RPMI8226 (cell line): Measurements from ENCODE around the gene C1orf35.
"Not testable (repeated sequence)": the region's sequence is repeated elsewhere in the genome, so short reads cannot be mapped to it uniquely, and the experiment has no call there.

ENCODE experiments used
- DNase-seq: peaks from one replicate; pipeline ENCODE4 v3.0.0-alpha.2; 2015

C1orf35 gene

DNA sequence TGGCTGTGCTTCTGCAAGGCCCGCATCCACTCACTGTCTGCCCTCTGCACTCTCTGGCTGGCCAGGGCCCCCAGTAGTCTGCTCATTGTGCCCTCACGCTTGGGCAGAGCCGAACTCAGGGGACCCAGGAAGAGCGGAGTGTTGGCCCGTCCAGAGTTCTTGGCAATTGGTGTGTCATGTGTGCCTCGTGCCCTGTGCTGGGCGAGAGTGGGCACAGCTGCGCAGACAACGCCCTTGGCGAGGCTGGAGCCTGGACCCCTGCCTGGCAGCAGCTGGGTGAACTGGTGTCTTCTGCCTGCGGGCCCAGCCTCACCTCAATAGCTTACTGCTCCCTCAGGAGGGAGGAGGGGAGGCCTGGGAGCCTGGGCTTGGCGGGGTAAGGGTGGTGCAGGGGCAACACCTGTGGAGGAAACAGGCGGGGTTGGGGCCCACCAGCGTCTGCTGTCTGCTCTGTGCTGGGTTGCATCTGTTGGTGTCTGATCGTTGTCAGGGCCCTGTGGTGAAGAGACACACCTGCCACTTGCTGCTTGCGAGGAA is 39.1 kb upstream of the C1orf35 start:
- no peak for DNase-seq

DNA sequence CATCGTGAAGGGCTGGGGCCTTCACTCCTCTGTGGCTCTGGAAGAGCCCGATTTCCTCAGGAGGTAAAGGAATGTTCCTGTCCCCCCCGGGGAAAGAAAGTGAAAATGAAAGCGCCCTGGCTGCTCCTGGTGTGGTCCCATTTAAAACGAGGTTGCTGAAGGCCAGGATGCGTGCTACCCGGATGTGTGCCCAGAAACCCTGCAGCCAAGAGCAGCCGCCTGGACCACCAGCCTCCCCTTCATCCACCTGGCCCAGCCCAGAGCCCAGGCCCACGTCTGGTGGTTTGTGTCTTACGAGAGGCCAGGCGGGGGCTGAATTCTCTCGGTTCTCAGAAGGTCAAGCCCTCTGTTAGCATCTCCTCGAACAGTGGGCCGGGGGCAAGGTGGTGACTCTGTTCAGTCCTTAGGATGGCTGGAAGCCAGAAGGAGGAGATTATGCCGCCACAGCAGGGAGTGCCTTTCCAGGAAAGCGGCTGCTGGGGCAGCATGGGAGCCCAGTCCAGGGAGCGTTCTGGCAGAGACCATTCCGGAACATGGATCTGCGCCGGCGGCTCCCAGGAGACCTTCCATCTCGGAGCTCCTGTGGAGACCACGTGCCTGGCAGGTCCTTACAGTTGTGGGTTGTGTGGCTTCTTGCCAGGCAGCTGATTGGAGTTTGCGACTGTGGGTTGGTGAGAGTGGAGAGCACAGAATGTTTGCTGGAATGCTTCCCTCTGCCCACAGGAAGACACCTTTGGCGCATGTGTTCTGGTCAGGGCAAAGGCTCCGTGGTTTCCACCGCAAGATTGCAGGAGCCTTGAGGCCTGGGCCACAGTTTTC is 38.3 kb upstream of the C1orf35 start:
- peak; percentile 67 for DNase-seq

DNA sequence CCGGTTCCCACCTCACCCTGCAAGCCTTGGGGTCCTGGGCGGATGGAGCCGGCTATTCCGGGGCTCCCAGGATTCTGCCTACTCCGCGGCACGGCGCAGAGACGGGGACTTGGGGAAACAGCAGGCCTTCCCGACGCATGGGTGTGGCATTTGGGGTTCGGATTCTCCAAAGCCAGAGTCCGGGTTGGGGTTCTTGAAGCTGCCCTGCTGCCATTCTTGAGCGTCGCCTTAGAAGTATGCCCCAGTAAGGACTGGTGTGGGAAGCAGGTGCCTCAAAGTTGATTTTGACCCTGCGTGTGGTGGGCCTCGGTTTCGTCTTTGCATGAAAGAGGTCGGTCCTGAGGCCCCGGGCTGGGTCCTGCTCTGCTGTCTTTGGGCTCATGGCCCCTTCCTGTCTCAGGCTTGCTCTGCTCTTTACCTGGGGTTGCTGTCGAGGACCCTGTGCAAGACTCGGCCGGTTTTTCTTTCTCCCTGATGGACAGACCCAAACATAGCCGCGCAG is 37.6 kb upstream of the C1orf35 start:
- no peak for DNase-seq

DNA sequence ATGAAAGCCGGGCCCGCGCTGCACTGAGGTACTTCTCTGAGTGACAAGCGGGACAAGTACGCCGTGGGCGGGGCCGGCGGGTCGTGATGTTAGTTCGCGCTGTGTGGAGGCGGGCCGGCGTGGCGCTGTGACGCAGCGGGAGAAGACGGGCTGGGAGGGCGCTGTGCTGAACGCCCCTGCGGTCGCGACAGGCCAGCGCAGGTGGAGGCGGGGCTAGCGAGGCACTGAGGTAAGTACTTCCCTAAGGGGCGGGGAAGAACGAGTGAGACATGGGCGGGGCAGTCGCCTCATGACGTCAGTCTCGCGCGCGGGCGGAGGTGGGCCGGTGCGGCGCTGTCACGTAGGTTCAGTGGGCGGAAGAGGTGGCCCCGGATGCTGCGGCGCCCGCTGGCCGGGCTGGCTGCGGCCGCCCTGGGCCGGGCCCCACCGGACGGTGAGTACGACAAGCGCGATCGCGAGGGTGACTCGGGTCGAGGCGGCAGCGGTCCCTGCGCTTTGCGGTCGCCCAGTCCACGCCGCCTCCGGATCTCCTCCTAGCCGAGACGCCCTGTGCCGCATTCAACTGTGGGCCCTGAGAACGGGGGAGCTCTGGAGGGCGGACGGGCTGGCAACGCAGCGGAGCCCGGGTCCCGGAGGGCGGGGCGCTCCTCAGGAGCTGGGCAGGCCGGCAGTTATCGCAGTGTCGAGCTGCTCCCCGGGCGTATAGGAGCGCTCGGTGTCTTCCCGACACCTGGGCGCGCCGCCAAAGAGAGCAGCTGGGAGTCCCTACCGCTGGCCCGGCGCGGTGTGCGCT is 37.0 kb upstream of the C1orf35 start, which contains the start of gene GUK1:
GUK1 (plus strand) TSS at position 349 of the 793 bp plus-strand sequence; CDS start at position 373, 24 bp downstream.
- DNase-seq: peak; percentile 100

DNA sequence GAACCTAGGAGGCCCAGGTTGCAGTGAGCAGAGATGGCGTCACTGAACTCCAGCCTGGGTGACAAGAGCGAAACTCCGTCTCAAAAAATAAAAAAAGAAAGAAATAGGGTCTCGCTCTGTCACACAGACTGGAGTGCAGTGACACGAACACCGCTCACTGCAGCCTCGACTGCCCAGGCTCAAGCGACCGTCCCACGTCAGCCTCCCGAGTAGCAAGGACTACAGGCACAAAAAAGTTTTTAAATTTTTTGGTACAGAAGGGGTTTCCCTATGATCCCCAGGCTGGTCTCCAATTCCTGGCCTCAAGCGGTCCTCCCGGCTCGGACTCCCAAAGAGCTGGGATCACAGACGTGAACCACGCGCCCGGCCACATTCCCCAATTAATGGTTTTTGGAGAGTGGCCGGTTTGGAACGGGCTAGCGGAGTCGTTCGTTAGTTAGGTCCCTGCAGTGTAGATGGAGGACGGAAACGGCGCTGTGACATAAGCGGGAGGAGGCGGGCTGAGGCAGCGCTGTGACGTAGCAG is 36.3 kb upstream of the C1orf35 start:
- no peak for DNase-seq

DNA sequence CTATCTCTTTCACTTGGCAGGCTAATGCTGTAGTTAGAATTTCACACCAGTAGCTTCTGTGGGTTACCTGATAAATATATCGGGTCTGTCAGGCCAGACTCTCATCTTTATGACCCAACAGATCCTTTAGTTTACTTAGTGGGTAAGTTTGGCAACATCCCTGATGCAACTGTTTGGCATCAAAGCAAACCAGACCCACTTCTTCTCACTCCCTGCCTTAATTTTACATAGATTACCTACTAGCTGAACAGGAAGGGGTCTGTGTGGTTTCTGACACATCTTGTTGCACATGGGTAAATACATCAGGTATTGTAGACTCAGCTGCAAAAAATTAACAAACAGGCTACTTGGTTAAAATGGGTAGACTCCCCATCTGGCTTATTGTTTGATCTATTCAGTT is 33.8 kb upstream of the C1orf35 start:
- no peak for DNase-seq

DNA sequence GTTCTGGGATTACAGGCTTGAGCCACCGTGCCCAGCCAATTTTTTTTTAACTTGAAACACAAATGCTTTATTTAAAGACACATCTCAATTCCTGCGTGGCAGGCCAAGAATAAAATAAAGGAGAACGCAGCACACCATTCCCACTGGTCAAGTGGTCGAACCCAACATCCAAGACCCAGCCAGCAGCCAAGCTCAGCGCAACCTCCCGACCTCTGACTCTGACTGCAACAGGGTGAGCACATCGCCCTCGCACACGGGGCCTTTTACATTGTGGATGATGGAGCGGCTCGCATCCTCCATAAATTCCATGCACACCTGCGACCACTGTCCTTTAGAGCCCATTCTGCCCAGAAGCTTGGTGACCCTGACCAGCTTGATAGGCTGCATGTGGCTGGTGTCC is 31.5 kb upstream of the C1orf35 start:
- no peak for DNase-seq

DNA sequence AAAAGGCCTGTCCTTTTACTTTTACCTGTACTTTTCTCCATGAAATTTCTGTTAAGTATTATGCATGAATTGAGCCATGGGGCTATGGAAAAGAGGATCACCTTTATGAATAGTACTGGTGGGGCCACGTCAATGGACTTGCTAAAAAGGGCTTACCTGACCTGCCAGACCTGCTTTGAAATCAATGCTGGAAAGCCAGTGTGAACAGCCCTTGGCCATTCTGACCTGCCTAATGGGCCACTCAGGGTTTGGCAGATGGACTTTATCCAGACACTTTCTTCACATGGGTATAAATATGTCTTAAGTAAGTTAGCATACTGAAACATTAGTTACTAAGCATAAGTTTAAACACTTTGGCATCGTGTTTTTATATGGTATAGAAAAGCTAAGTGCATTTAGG is 28.6 kb upstream of the C1orf35 start:
- DNase-seq: no peak

DNA sequence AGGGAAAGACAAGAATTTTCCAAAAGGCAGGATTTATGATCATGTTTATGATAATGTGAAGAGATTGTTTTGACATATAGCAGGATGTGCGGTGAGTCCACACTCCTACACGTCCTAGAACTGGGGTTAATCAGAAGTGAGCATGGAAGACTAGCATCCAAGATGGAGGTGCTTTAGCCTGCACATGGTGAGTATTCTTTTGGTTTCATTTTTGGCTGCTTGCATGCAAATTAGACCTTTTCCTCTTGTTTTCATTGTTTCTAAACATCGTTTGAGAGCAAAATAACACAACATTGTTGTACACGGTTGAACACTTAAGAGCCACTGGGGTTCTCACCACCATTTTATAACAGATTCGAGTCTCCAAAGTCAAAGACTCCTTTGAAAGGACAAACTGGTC is 22.1 kb upstream of the C1orf35 start:
- DNase-seq: no peak

DNA sequence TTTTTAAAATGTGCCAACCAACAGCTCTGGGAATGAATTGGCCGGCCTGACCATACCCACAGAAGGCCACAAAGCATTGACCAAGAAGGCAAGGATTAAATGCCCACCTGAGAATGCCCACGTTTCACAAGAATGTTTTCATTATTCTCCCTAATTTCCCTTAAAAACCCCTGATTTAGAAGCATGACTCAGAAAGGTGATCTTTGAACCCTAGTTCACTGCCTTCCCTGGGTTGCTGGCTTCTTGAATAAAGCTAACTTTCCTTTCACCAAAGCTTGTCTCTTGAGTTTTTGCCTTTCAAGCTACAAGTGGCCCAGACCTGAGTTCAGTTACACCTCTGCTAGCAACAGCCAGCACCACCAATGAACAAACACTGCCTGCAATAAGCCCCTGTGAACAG is 20.4 kb upstream of the C1orf35 start:
- no peak for DNase-seq

DNA sequence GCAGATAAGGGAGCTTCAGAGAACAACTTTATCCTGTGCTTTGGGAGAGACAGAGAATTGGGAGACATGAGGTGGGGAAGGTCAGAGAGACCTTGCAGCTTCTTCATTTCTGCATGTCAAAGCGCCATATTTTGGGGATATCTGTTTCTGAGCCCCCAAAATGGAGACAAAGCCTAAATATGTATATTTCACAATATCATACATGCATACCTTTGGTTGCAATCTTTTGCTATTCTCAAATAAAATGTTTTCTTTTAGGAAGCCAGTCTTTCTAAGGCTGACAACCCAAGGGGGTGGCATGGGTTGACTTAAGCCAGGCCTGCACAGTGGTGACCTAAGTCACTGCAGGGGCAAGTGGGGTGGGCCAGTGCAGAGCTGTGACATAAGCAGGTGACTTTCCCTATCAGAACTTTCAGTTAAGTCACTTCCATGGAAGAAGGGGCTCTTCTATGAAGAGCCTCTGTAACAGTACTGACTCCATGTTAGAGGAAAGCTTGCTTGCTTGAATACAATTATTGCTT is 19.9 kb upstream of the C1orf35 start:
- DNase-seq: no peak

DNA sequence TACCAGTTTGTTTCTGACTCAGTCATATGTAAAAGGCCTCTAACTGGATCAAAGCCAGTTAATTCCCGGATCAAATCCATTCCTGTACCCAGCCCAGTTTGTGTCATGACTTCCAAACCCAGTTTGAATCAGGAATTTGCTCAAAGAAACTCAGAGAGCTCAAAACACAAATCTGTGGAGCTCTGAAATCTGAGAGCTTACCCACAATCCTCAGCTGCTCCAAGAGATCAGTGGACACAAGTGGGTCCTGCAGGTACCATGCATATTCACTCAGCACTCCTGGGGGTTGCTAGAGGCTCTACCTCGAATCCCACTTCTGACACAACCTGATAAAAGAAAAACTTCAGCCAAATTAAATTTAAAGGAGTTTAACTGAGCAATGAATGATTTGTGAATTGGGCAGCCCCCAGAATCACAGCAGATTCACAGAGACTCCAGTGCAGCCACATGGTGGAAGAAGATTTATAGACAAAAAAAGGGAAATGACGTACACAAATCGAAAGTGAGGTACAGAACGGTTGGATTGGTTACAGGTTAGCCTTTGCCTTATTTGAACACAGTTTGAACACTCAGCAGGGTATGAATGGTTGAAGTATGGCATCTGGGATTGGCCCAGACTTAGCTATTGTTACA is 17.8 kb upstream of the C1orf35 start:
- peak; percentile 38 for DNase-seq

DNA sequence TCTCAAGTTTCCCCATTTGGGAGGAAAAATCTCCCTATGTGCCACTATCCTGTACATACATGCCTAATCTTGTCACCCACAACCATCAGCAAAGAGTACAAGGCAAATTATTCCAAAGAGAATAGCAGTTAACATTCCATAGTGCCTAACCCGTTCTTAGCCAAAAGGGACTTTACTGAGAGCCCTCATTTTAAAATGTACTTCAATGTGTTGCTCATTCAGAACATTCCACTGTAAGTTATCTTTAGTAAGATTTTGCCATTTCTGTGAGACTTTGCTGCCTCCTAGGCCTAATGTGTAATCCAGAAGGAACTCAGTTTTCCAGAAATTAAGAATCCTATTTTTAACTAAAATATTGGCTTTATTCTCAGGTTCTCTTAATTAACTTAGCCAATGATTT is 17.2 kb upstream of the C1orf35 start:
- no peak for DNase-seq

DNA sequence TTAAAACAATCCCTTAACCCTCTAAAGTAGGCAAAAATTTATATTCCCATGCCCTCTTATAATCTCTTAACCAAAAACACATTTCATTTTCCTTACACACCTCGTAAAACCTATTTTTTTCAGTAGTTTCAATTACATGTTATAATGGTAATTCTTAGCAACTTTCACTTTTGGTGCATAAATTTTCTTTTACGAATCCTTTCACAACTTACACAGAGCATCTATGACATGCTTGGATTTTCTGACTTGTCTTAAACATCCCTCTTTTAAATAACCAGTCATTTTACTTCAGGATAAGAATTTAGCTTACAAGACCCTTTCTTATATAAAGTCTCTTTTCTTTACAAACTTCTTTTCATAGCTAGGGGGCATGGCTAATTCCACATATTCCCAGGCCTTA is 14.9 kb upstream of the C1orf35 start:
- no peak for DNase-seq

DNA sequence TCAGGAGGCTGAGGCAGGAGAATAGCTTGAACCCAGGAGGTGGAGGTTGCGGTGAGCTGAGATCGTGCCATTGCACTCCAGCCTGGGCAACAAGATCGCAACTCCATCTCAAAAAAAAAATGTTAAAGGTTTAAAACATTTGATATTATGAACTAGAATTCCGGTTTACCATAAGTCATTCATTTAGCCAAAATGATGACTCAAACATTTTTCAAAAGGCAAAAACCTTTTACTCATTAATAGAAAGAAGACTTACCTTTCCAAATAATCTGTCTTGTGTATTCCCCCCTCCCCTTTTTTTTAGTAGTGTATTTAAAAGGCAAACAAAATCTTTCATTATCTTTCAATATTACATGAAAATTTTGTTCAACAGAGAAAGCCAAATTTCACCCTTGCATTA is 14.2 kb upstream of the C1orf35 start:
- DNase-seq: no peak

DNA sequence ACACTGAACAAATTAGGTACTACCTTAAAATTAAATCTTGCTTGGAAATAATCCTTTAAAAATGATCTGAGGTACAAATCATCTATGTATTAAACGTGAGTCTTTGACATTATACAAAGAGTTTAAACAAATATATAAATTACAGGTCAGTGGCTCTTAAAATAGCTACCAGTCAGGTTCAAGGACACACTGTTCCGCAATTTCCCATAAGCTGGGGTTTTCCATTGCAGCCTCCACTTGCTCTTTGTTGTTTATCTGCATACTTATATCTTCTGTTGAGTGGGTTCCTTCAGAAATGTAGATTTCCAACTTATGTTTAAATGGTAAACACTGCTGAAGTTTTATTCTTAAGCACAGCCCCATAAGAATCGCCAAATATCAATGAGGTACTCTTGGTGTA is 11.7 kb upstream of the C1orf35 start:
- DNase-seq: no peak

DNA sequence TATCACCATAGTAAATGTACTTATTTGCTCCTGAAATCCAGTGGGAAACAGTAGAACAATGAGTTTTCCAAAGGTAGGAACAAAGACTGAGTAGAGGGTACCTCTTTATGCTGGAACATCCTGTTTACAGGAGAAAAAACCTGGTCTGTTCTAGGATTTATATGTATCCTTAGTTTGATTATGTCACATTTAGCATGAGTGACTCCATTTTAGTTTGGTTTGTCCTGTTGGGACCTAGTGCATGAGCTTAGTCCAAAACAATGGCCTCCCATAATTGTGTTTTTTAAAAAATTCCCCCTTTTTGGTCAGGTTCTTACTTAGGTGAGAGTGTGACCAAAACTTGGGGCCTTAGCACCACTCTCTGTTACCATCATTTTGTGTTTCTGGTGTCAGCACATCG is 9.5 kb upstream of the C1orf35 start:
- DNase-seq: no peak

DNA sequence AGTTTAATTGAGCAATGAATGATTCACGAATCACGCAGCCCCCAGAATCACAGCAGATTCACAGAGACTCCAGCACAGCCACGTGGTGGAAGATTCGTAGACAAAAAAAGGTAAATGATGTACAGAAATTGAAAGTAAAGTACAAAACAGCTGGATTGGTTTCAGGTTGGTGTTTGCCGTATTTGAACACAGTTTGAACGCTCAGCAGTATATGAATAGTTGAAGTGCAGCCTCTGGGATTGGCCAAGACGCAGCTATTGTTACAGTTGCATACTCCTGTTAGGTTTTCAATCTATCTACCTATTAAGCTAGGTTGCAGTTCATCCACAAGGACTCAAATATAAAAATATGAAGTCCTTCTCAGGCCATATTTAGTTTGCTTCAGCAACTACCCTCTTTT is 9.0 kb upstream of the C1orf35 start:
- peak; percentile 86 for DNase-seq

DNA sequence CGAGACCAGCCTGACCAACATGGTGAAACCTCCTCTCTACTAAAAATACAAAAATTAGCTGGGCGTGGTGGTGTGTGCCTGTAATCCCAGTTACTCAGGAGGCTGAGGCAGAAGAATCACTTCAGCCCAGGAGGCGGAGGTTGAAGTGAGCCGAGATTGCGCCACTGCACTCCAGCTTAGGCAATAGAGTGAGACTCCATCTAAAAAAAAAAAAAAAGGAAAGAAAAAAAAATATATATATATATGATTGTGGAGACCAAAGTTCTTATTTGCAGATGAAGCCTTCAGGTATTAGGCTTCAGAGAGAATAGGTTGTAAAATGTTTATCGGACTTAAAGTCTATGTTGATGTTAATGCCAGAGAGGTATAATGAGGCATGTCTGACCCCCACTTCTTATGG is 8.2 kb upstream of the C1orf35 start:
- not testable (repeated sequence) for DNase-seq

DNA sequence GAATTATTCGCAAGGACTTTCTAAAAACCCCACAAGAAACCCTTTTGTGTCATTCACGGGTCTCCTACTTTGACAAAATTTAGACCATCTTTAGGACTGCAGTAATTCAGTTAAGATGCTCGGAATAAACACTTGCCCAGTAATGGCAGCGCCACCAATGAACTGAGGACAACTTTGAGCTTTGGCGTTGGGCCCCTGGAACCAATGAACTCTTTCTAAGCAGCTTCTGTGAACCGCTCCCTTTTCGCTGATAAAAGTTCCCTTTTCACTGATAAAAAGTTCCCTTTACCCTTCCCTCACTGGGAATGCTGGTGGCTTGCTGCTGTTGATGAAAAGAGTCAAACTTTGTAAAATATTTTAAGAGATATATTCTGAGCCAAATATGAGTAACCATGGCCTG is 7.4 kb upstream of the C1orf35 start:
- DNase-seq: no peak

DNA sequence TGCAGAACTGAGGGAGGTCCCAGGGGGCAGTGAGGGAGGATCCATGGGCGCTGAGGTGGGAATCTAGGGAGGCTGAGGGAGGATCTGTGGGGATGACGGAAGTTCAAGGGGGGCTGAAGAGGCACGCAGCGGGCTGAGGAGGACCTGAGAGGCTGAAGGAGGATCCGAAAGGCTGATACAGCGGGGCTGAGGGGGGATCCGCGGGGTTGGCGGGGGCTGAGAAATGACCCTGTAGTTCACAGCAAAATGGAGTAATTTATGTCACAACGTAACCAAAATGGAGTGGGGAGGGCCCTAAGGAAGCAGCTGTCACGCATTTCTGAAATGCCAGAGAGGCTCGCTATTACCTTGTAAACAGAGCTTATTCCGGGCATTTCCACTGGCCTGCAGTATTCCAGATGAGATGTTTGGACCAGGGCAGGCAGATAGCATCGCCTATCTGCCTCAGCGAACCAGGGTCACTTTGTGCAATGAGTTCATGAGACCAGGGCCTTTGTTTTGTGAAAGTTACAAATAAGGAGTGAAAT is 6.9 kb upstream of the C1orf35 start:
- no peak for DNase-seq
